IPS-18a (cell line): ENCODE data around the gene BACH2.

Experiments used
- H3K27ac ChIP-seq: one replicate; pipeline ENCODE4 v1.5.1; 2013; ENCODE audit warnings: low read length
- H3K27me3 ChIP-seq: one replicate; pipeline ENCODE4 v1.6.1; 2013; ENCODE audit warnings: mild to moderate bottlenecking, low read length; ENCODE audit not compliant: control insufficient read depth, insufficient read depth
- H3K36me3 ChIP-seq: one replicate; pipeline ENCODE4 v1.6.1; 2013; ENCODE audit warnings: low read depth, low read length; ENCODE audit not compliant: control insufficient read depth
- H3K4me1 ChIP-seq: one replicate; pipeline ENCODE4 v1.6.1; 2013; ENCODE audit warnings: low read depth, low read length; ENCODE audit not compliant: control insufficient read depth
- H3K4me3 ChIP-seq: one replicate; pipeline ENCODE4 v1.5.1; 2013; ENCODE audit warnings: low read length
- H3K9ac ChIP-seq: one replicate; pipeline ENCODE4 v1.6.1; 2013; ENCODE audit warnings: mild to moderate bottlenecking, low read length, moderate library complexity
- H3K9me3 ChIP-seq: one replicate; pipeline ENCODE4 v1.6.1; 2013; ENCODE audit warnings: low read depth, low read length; ENCODE audit not compliant: control insufficient read depth

The BACH2 gene

DNA sequence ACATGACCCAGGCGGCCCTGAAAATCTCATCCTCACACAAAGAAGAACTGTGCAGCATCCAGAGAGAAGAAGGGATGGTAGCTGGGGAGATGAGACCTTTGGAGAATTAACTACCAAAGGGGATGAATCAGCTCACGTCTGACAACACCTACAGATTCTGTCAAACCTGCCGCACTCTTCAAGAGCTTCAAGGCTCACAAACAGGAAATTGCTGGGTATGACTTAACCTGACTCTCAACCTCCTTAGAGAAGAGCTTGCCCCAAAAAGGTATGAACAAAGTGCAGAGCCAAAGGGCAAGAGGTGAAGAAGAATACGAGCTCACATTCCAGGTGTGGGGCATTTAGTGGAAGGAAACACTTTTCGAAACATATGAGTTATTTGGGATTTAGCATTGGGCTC is 139.8 kb downstream of the BACH2 start:
- no peaks in the 10 kb centered on the region for H3K9me3 ChIP-seq
- no peaks in the 10 kb centered on the region for H3K4me1 ChIP-seq
- H3K27me3 ChIP-seq, result no peaks in the 10 kb centered on the region
- no peak overlapping the region for H3K27ac ChIP-seq
- no peaks in the 10 kb centered on the region for H3K36me3 ChIP-seq
- H3K4me3 ChIP-seq, result no peak overlapping the region
- H3K9ac ChIP-seq, result no peak overlapping the region

DNA sequence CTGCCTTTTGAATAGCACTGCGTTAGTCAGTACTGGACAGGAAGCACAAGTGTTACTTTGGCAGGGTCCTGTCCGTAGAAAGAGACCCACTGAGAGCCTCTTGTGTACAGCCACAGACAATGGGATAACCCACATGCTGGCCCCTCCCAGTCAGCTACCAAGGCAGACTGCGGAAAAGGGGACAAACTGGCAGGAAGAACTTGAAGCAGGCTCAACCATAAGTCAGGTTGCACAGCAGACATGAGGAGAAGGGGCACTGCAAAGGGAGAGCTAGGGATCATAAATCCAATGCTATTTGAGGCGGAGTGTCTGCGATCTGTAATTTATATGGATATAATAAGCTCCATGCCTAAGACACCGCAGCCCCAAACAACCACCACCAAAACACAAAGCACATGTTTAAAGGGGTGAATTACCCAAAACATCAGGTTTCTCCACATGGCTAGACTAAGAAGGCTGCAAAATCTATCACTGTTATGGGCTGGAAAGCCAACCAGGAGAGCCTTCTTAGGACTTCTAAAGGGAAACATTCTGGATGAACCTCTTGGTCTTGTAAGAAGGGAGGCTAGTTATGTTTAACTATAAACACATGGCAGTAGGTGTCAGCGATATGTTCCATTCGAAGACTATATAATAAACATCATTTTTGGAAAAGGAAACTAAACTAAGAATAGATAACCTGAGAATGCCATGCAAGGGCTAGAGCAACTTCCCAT is 141.7 kb downstream of the BACH2 start:
- no peaks in the 10 kb centered on the region for H3K36me3 ChIP-seq
- H3K4me3 ChIP-seq, result no peak overlapping the region
- H3K27ac ChIP-seq, result no peak overlapping the region
- no peaks in the 10 kb centered on the region for H3K27me3 ChIP-seq
- no peak overlapping the region for H3K9ac ChIP-seq
- H3K9me3 ChIP-seq, result no peaks in the 10 kb centered on the region
- no peaks in the 10 kb centered on the region for H3K4me1 ChIP-seq

DNA sequence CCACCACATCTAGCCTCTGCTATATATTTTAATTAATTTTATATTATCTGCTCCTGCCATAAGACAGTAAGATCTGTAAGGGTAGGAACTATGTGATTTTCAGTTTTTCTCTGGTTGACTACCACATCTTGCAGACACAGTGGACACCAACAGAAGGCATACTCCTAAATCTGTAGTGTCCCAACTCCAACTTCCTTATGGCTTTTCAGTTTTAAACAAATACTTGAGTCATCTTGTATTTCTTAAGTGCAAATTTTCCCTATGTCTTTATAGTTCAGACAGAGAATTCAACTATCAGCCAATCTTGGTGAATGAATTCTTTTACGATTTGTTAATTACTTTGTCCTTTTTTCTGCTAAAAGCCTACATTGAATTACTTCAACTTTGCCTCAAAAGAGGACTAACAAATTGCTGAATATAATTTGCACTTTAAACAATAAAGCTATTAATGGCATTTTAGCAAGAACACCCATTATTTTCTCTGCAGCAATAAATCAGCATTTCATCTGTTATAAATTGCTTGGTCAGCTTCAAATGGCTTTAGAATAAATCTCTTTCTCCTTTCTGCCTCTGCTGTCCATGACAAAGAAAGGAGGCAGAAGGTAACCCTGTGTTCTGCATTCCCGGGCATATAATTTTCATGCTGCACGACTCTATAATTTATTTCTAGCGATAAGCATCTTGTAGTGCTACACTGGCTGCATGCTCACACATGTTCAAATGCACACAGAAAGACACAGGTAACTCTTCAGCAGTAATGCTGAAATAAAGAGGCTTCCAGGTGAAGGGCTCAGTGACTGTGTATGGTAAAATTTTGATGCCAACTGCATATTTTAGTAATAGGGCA is 144.8 kb downstream of the BACH2 start:
- Histone ChIP-seq H3K36me3 (no peaks in the 10 kb centered on the region), H3K27ac (no peak overlapping the region), H3K9ac (no peak overlapping the region), H3K4me1 (no peaks in the 10 kb centered on the region), H3K27me3 (no peaks in the 10 kb centered on the region), H3K4me3 (no peak overlapping the region), H3K9me3 (no peaks in the 10 kb centered on the region)

DNA sequence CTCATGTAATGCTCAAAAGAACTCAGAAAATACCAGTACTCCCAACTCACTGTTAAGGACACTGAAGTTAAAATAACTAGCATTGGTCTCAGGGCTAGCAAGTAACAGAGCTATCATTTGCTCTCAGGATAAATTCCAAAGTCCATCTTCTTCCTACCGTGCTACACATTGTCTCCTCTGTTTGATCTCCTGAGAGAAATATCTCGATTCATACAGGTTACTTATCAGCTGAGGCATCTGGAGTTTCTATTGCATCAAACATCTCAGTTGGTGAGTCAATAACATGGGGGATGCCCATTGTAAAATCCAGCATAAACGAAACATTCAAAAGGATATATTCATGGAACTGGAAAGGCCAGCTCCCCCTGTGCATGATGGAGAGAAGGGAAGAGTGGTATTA is 147.4 kb downstream of the BACH2 start:
- no peaks in the 10 kb centered on the region for H3K4me1 ChIP-seq
- no peaks in the 10 kb centered on the region for H3K9me3 ChIP-seq
- H3K4me3 ChIP-seq, result no peak overlapping the region
- no peaks in the 10 kb centered on the region for H3K27me3 ChIP-seq
- H3K36me3 ChIP-seq, result no peaks in the 10 kb centered on the region
- H3K9ac ChIP-seq, result no peak overlapping the region
- no peak overlapping the region for H3K27ac ChIP-seq

DNA sequence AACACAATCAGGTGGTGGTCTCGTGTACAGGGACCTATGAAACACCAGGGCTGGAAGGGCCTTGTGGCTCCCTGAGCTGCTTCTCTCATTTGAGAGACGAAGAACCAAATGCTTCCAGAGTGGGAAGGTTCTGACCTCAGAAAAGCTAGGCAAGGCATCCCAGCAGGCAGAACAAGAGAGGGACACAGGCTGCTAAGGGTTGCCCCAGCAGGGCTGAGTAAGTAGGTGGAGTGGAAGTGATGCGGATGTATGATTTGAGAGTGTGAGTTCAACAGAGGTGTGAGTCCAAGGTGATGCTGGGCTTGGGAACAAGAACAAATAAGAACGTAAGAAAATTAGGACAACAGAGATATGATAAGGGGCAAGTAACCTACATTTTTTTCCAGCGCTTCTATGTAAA is 147.8 kb downstream of the BACH2 start:
- no peak overlapping the region for H3K4me3 ChIP-seq
- no peaks in the 10 kb centered on the region for H3K36me3 ChIP-seq
- no peak overlapping the region for H3K9ac ChIP-seq
- H3K4me1 ChIP-seq, result no peaks in the 10 kb centered on the region
- no peak overlapping the region for H3K27ac ChIP-seq
- no peaks in the 10 kb centered on the region for H3K9me3 ChIP-seq
- no peaks in the 10 kb centered on the region for H3K27me3 ChIP-seq

DNA sequence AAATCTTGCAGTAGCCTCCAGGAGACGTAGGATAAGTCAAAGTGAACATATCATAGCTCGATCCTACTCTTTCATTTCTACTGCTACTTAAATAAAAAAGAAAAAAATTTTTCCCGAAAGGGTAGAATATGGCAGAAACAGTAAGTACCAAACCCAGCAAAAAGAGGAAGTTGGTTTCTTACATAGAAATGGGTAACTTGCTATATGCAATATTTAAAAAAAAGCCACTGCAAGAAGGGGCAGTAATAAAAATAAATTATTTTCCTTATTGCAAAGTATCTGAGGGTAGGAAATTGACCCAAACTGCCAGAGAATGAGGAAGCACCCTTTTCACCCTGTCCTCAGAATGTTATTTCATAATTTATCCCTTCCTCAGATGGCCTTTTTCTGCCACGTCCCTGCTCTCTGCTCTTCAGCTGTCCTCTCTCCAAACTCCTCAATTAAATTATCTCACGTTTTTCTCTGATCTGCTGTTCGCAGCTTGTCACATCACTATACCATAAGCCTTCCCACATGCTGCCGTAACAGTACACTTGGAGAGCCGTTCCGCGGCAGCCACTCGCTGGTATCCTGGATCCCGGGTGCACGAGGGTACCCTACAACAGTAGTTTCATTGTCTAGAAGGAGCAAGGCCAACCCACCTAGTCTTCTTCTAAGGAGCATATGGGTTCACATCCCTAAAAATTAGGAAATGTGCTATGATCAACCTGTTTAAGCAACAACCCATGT is 149.6 kb downstream of the BACH2 start:
- Histone ChIP-seq H3K9me3 (no peaks in the 10 kb centered on the region), H3K27me3 (no peaks in the 10 kb centered on the region), H3K9ac (no peak overlapping the region), H3K27ac (no peak overlapping the region), H3K4me3 (no peak overlapping the region), H3K36me3 (no peaks in the 10 kb centered on the region), H3K4me1 (no peaks in the 10 kb centered on the region)

DNA sequence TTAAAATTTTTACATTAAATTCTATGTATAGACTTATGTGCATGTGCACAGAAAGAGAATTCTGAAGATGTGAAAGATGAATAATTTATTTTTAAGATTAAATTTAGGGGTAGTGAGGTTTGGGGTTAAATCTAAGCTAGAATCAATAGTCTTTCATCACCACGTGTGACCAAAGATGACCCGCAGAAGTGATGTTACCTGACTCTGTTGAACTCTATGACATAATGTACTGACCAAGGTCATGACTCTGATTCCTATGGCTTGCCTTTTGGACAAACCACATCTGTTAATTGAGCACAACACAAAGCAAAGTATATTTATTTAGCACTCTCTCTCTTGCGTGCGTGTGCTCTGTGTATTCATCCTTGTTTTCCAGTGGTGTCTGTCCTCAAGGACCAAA is 150.6 kb downstream of the BACH2 start:
- H3K36me3 ChIP-seq, result no peaks in the 10 kb centered on the region
- no peaks in the 10 kb centered on the region for H3K27me3 ChIP-seq
- H3K4me3 ChIP-seq, result no peak overlapping the region

DNA sequence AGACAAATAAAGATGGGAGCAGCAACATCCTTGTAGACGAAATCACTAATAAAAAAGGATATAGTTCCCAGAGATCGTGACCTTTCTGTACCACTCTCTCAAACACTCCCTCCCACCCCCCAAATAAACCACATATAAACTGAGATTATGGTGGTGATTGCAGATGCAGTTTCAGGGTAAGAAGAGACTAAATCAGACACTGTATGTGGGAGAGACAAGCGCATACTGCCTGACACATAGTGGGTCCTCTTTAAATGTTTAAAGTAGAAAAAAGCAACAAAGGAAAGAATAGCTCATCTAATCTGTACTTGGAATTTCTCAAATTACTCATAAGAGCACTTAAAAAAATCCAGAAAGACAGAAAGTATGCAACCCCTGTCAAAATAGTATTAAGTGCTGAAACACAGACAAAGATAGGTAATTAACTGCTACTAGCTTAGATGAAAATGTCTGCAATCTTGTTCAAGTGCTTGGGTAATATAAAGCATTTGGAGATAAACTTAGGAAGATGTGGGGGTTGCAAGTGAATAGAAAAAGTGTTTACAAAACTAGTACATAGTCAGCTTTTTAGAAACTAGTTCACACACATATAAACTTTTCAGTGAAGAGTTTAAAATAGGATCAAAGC is 151.6 kb downstream of the BACH2 start:
- H3K4me1 ChIP-seq, result no peaks in the 10 kb centered on the region

More for the DNA sequence above, 150.6 kb downstream of the BACH2 start:
- Histone ChIP-seq H3K9ac (no peak overlapping the region), H3K4me1 (no peaks in the 10 kb centered on the region), H3K27ac (no peak overlapping the region), H3K9me3 (no peaks in the 10 kb centered on the region)

DNA sequence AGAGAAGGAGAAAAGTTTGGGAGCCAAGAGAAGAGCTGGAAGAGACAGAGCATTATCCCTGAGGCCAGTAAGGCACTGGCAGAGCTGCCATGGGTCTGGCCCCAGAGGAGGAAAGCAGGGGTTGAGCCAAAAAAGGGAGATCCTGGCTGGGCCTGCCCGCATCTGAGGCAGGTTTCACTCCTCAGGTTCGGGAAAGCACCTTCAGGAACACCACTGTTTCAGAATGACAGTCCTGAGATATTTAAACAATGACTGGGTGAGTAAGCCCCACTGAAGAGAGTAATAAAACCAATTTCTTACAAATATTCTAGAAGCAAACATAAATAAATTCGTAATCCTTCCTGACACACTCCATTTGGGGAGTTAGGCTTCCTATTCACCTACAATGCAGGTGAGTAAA is 152.2 kb downstream of the BACH2 start:
- Histone ChIP-seq H3K4me1 (no peaks in the 10 kb centered on the region), H3K9ac (no peak overlapping the region)

More for the DNA sequence above, 151.6 kb downstream of the BACH2 start:
- no peaks in the 10 kb centered on the region for H3K36me3 ChIP-seq
- no peak overlapping the region for H3K27ac ChIP-seq
- H3K4me3 ChIP-seq, result no peak overlapping the region
- H3K27me3 ChIP-seq, result no peaks in the 10 kb centered on the region
- no peak overlapping the region for H3K9ac ChIP-seq
- H3K9me3 ChIP-seq, result no peaks in the 10 kb centered on the region

DNA sequence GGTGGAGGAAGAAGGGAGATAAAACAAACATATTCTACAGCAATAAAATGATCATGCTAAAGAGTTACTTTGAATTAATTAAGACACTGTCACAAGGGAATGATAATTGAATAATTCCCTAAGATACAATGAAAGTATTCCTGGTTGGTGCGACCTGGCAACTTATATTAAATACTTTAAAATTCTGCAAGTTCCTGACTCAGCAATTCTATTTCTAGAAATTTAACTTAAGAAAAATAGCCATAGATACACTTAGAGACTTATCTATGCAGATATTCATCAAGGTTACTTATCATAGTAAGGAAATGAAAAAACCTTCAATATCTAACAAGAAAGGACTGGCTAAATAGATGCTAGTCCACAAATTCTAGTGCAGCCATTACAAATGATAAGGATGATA is 156.0 kb downstream of the BACH2 start:
- H3K27ac ChIP-seq, result no peak overlapping the region
- H3K27me3 ChIP-seq, result no peaks in the 10 kb centered on the region
- no peaks in the 10 kb centered on the region for H3K4me1 ChIP-seq
- no peak overlapping the region for H3K9ac ChIP-seq
- H3K36me3 ChIP-seq, result no peaks in the 10 kb centered on the region
- H3K4me3 ChIP-seq, result no peak overlapping the region
- no peaks in the 10 kb centered on the region for H3K9me3 ChIP-seq

More for the DNA sequence above, 152.2 kb downstream of the BACH2 start:
- no peak overlapping the region for H3K4me3 ChIP-seq
- no peaks in the 10 kb centered on the region for H3K36me3 ChIP-seq
- no peak overlapping the region for H3K27ac ChIP-seq
- H3K9me3 ChIP-seq, result no peaks in the 10 kb centered on the region
- no peaks in the 10 kb centered on the region for H3K27me3 ChIP-seq

DNA sequence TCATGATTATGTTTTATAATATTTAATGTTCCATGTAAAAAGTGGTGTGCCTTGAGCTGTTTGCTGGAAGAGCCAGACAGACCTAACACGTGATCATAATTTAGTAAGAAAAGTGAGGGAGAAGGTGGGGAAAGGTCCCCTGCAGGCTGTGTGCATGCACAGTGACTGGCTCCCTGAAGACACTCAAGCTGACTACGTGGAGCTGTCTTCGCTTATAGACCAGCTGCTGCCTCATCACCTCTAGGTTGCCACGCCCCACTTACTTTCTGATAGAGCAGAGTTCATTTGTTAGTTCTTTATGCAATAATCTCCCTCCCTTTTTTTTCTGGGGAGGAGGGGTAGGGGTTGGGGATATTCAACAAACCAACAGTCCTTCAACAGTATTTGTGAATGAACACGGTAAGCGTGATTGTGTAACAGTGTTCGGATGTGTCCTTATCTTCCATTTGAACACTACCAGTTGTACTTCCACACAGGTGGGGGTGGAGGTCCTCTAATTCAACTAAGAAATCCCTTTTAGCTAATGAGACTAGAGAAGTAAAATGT is 157.3 kb downstream of the BACH2 start:
- no peaks in the 10 kb centered on the region for H3K36me3 ChIP-seq
- H3K9ac ChIP-seq, result no peak overlapping the region
- no peak overlapping the region for H3K4me3 ChIP-seq
- H3K27ac ChIP-seq, result no peak overlapping the region
- H3K9me3 ChIP-seq, result no peaks in the 10 kb centered on the region
- H3K27me3 ChIP-seq, result no peaks in the 10 kb centered on the region
- no peaks in the 10 kb centered on the region for H3K4me1 ChIP-seq
